Airway epithelial cell (primary cell): Measurements from ENCODE around the gene MOB1A. TPM values are rescaled to one million over a fixed set of nuclear protein-coding genes. Genes with fewer than 3 reads are reported as not detected.

Experiments
- total RNA-seq: library from RNA; depleted of rRNA; stranded (reverse); fragments of >200 nt; gene quantifications from 2 replicates; pipeline ENCODE4 v1.2.3, GENCODE V29; 2015

Gene MOB1A
- 59.0 and 93.3 TPM in 2 replicates for total RNA-seq

DNA sequence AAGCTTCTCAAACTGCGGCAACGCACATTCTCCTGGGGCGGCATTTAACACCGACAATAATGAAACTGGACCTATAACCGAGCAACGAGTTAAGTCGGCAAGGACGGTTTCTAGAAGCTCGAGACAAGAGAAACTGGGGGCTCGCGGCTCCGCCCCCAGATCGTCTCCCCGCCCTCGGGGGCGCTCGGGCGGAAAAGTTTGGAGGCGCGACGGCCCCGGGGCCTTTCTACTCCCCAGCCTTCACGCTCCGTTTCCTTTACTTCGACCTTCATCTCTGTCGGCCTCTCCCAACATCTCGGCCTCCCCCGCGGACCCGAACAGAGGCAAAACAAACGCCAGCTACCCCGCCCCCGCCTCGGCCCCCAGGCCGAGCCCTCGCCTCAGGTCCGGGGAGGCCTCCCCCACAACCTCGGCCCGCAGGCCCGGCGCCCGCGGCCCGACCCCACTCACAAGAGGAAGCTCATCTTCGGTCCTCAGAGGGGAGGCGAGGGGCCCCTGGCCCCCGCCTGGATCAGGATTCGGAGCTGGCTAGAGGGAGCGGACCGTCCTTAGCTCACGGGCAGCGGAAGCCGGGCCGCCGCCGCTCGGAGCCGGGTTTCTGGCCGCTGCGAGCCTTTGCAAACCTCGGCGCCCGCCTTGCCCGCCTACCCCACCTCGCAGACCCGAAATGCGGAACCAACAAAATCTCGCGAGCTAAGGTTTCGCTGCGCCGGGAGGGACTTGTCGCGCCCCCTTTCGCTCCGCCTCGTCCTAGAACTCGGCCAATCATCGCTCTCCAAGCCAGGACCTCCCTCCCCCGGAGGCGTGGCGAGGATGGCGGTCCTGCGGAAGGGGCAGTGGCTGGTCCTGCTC lies at the start of gene MOB1A:
Gene MOB1A, minus strand, starts transcription at position 669 of the 852 bp plus-strand sequence. Its CDS starts 205 bp downstream, at position 464.

DNA sequence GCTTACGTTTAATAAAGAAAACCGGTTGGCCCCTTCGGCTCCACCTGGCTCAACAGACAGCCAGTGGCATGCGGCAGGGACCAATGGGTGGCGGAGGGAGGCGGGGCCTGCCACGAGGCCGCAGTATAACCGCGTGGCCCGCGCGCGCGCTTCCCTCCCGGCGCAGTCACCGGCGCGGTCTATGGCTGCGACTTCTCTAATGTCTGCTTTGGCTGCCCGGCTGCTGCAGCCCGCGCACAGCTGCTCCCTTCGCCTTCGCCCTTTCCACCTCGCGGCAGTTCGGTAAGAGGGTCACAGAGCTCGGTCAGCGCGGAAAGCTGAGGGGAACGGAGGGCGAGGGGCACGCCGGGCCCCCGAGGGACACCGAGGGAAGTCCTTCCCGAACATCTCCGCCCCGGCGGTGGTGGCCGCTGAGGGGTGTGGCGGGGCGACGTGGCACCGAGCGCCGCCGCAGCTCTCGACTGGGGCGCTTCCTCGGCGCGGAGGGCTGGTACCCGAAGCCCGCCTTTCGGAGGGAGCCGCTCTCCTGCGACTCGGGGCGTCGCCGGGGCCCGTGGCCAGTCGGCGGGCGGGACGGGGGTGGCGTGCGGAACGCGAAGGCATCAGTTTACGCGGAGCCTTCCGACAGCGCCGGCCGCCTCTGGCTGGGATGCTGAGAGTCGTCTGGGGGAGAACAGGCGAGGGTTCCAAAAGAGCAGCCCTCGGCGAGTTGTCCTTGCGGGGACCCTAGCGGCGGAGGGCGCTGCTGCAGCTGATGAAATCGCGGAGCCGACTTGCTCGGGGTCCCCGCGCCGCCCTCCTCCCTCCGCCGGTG lies 20.0 kb upstream of the MOB1A start, which contains the start of gene MTHFD2:
Gene MTHFD2, plus strand, starts transcription at position 155 of the 814 bp plus-strand sequence. Its CDS starts 27 bp downstream, at position 182.

DNA sequence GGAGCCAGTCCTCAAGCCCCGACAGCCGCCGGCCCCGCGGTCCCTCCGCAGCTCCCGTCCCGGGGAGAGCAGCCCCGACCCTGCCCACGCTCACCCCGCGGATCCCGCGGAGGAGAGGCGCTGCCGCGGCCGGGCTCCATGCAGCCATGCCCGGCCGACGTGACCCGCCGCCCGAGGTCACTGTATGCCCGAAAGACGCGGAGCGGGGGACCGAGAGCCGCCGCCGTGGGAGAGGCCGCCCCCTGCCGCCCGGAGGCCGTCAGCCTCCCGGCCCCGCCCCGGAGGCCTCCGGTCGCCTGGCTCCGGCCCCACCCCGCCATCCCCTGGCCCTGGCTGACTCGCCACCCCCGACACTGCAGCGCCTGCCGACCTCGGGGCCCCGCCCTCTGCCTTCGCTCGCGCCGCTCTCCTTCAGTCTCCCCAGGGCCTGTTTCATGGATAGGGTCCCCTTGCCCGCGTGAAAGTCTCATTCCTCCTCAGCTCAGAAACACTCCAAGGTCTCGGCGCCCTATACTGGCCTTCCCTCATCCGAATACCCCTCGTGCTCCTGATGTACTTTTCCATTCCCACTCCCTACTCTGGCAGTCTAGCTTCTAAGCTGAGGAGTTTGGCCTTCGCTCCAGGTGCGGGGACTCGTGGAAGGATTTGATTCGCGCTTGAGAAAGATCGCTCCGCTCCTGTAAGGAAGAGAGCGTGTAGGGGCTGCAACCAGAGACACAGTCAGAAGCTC lies 30.8 kb downstream of the MOB1A start, which contains the start of gene BOLA3:
Gene BOLA3, minus strand, starts transcription at position 186 of the 730 bp plus-strand sequence. Its CDS starts 38 bp downstream, at position 148.

Other genes starting within 250 kb of the MOB1A start
- 8.2 and 10.8 TPM in 2 replicates for gene TET3, start 194.0 kb downstream of the MOB1A start, total RNA-seq
- gene BOLA3, start 31.0 kb downstream of the MOB1A start, total RNA-seq = 124 and 158 TPM in 2 replicates
- 74.9 and 89.9 TPM in 2 replicates for gene MTHFD2, start 19.7 kb upstream of the MOB1A start, total RNA-seq
- 0.14 TPM in 1 of 2 replicates, not detected in the other for gene SLC4A5, start 164.5 kb upstream of the MOB1A start, total RNA-seq
- 92.0 and 103 TPM in 2 replicates for gene DCTN1, start 201.4 kb upstream of the MOB1A start, total RNA-seq
- 0.92 and 1.1 TPM in 2 replicates for gene C2orf81, start 242.7 kb upstream of the MOB1A start, total RNA-seq
- gene WDR54, start 242.9 kb upstream of the MOB1A start, total RNA-seq = 45.4 and 53.5 TPM in 2 replicates